ENCODE results near the gene OSMR.

The OSMR gene

GRCh38 chr5:38927470-38927869, 81.7 kb downstream of the OSMR start:
- no peak for DNase-seq

GRCh38 chr5:38929838-38930237, 84.0 kb downstream of the OSMR start:
- peak in 1 of 3 experiments; percentile 6 for DNase-seq

GRCh38 chr5:38931731-38932130, 85.9 kb downstream of the OSMR start:
- DNase-seq: no peak

- DNase-seq: no peak
These were observed 87.1 kb downstream of the OSMR start for GRCh38 chr5:38932854-38933408.

- DNase-seq: no peak
These were observed 89.6 kb downstream of the OSMR start for GRCh38 chr5:38935437-38935836.

DNA sequence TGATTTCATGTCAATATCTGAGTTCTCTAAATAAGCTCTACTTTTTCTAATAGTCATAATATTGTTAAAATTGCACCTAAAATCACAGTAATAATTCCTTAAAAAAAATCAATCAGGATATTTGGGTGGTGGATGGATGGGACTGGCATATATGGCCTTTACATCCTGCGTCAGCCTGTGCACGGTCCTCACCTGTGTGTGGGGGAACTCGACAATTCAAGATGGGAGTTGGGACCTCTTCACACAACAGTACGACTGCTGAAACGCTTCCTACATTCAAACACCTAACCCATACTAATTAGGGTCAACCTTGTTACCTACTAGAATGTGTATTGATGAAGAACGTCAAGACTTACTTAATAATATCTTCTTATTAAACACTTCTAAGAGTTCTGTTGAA, 90.5 kb downstream of the OSMR start:
- no peak for DNase-seq

DNA sequence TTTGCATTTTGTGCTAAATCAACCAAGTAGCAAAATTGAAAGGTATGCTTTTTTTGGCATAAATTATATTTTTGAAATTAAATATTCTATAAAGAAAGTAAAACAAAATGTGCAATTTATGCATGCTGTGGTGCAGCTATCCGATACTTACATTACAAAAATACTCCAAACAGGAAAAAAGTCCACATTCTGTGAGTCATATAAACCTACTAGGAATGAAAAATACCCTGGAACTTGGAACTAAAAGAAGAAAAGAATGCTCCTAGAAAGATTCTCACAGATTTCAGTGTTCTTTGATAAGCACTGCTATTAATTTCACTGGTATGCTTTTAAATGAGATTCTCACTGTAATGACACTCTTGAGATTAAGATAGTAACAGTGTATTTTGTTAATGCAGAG, 92.6 kb downstream of the OSMR start:
- no peak for DNase-seq

DNA sequence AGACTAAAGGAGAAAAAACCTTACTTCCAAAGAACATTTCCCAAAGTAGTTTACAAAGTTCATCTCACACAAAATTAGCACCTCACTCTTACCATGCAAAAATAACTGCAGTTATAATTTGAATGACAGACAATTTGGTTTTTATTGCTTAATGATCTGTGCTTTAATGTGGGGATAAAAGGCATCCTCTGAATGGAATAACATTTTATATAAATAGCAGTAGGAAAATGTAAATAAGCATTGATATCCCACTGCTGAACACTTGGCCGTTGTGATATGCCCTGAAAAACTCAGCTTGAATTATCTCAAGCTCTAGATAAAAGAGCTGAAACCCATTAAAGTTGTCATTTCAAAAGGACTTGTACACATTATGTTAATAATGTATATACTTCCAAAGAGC, 93.2 kb downstream of the OSMR start:
- peak in 1 of 3 experiments; percentile 20 for DNase-seq

DNA sequence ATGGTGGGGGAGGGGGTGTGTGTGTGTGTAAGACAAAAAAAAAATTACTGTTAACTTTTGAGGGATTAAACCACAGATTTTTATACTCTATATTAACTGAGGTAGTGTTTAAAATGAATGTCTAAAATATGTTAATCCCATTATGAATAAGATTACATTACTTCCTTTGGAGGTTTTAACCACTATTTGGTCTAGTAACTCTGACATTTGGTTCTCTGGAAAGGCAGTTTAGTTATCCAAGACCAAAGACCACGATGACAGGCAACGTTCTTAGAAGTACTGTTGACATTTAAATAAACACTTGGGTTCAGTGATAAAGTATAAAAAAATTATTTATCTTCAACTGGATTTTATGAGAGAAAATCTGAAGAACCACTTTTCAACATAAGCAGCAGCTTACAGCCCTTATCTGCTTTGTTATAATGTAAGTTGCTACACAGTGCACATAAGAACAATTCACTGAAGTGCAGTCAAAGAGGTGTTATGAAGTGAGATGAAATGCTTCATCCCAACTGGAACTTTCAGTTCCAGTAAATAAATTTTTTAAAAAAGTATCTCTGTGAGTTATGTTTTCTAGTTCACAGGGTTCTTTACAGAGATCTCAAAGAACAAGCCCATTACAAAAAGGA, 94.5 kb downstream of the OSMR start:
- DNase-seq: peak in 1 of 3 experiments; percentile 38

GRCh38 chr5:38941912-38942311, 96.1 kb downstream of the OSMR start:
- DNase-seq: no peak

GRCh38 chr5:38944282-38944681, 98.5 kb downstream of the OSMR start:
- no peak for DNase-seq

DNA sequence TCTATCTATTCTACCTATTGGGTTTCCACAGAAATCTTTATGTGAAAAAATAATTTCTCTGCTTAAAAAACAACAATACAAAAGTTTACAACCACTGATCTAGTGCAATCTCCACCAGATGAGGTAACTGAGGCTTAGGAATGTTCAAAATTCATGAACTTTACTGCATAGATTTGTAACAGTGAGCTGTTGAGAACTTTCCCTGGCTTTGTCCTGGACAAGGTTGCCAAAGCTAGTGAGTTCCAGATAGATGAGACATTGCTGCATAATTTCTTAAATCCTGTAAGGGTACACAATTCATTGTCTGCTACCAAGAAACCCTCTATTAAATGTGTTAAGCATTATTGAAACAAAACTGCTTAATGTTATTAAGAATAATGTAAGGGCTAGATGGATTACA, 102.7 kb downstream of the OSMR start:
- DNase-seq: no peak

GRCh38 chr5:38953426-38954012, 107.7 kb downstream of the OSMR start:
- DNase-seq: no peak

- no peak for DNase-seq
These were observed 115.9 kb downstream of the OSMR start for GRCh38 chr5:38961691-38962090.

- DNase-seq: no peak
These were observed 122.9 kb downstream of the OSMR start for GRCh38 chr5:38968665-38969064.

- no peak for DNase-seq
These were observed 132.2 kb downstream of the OSMR start for GRCh38 chr5:38978036-38978435.

- DNase-seq: no peak
These were observed 133.7 kb downstream of the OSMR start for GRCh38 chr5:38979535-38979934.
